ENCODE measurements around the gene ITGB2.

GRCh38 chr21:44912158-44912473, 8.6 kb downstream of the ITGB2 start:
- TF ChIP-seq NFIC (IDR thresholded peaks at IDR 0.05): no peak
- TF ChIP-seq TCF12 (IDR thresholded peaks at IDR 0.05; ENCODE audit: low read depth): no peak
- TF ChIP-seq USF1 (IDR thresholded peaks at IDR 0.05): no peak

Data from Ishikawa (cell line).